Measurements from ENCODE around the gene VAC14.

Gene VAC14

GRCh38 chr16:70714581-70715054 is 86.3 kb downstream of the VAC14 start:
- TF ChIP-seq EGR1 (IDR thresholded peaks at IDR 0.05) = no peak
- no peak for TF ChIP-seq USF1 (IDR thresholded peaks at IDR 0.05)
- no peak for TF ChIP-seq MAX (IDR thresholded peaks at IDR 0.05)
- no peak for TF ChIP-seq TCF12 (IDR thresholded peaks at IDR 0.05; ENCODE audit: low read depth)
- TF ChIP-seq ZBTB7A (IDR thresholded peaks at IDR 0.05; ENCODE audit: low read depth) = no peak
- TF ChIP-seq RAD21 (IDR thresholded peaks at IDR 0.05; ENCODE audit: low read depth) = no peak
- TF ChIP-seq NFIC (IDR thresholded peaks at IDR 0.05) = no peak
- no peak for TF ChIP-seq TEAD4 (IDR thresholded peaks at IDR 0.05)
- no peak for TF ChIP-seq TAF1 (IDR thresholded peaks at IDR 0.05; ENCODE audit: low read depth)
- TF ChIP-seq REST (IDR thresholded peaks at IDR 0.05; ENCODE audit: low read depth) = no peak
- no peak for TF ChIP-seq CEBPB (IDR thresholded peaks at IDR 0.05)
- no peak for TF ChIP-seq EP300 (IDR thresholded peaks at IDR 0.05; ENCODE audit: borderline replicate concordance)
- no peak for TF ChIP-seq FOXM1 (IDR thresholded peaks at IDR 0.05; ENCODE audit: borderline replicate concordance, low read depth)
- TF ChIP-seq YY1 (IDR thresholded peaks at IDR 0.05; ENCODE audit: low read depth) = no peak
- TF ChIP-seq CREB1 (IDR thresholded peaks at IDR 0.05; ENCODE audit: low read depth) = no peak

- TF ChIP-seq TEAD4 (IDR thresholded peaks at IDR 0.05) (no peak), USF1 (IDR thresholded peaks at IDR 0.05) (no peak), ZBTB7A (IDR thresholded peaks at IDR 0.05; ENCODE audit: low read depth) (no peak), EGR1 (IDR thresholded peaks at IDR 0.05) (no peak)
Observed at GRCh38 chr16:70713824-70714223, 87.1 kb downstream of the VAC14 start.

GRCh38 chr16:70713342-70713741 is 87.6 kb downstream of the VAC14 start:
- TF ChIP-seq ZBTB7A (IDR thresholded peaks at IDR 0.05; ENCODE audit: low read depth) = no peak
- no peak for TF ChIP-seq EGR1 (IDR thresholded peaks at IDR 0.05)
- no peak for TF ChIP-seq EP300 (IDR thresholded peaks at IDR 0.05; ENCODE audit: borderline replicate concordance)
- no peak for TF ChIP-seq TAF1 (IDR thresholded peaks at IDR 0.05; ENCODE audit: low read depth)
- TF ChIP-seq MAX (IDR thresholded peaks at IDR 0.05) = no peak
- TF ChIP-seq CEBPB (IDR thresholded peaks at IDR 0.05) = no peak
- no peak for TF ChIP-seq TEAD4 (IDR thresholded peaks at IDR 0.05)
- no peak for TF ChIP-seq YY1 (IDR thresholded peaks at IDR 0.05; ENCODE audit: low read depth)
- TF ChIP-seq NFIC (IDR thresholded peaks at IDR 0.05) = no peak
- no peak for TF ChIP-seq CREB1 (IDR thresholded peaks at IDR 0.05; ENCODE audit: low read depth)
- no peak for TF ChIP-seq REST (IDR thresholded peaks at IDR 0.05; ENCODE audit: low read depth)
- no peak for TF ChIP-seq TCF12 (IDR thresholded peaks at IDR 0.05; ENCODE audit: low read depth)
- TF ChIP-seq RAD21 (IDR thresholded peaks at IDR 0.05; ENCODE audit: low read depth) = no peak
- no peak for TF ChIP-seq FOXM1 (IDR thresholded peaks at IDR 0.05; ENCODE audit: borderline replicate concordance, low read depth)
- no peak for TF ChIP-seq USF1 (IDR thresholded peaks at IDR 0.05)

GRCh38 chr16:70712942-70713341 is 88.0 kb downstream of the VAC14 start:
- no peak for TF ChIP-seq USF1 (IDR thresholded peaks at IDR 0.05)

GRCh38 chr16:70712359-70712758 is 88.6 kb downstream of the VAC14 start:
- no peak for TF ChIP-seq ZBTB7A (IDR thresholded peaks at IDR 0.05; ENCODE audit: low read depth)
- TF ChIP-seq EGR1 (IDR thresholded peaks at IDR 0.05) = no peak
- no peak for TF ChIP-seq RAD21 (IDR thresholded peaks at IDR 0.05; ENCODE audit: low read depth)
- TF ChIP-seq CEBPB (IDR thresholded peaks at IDR 0.05) = no peak
- TF ChIP-seq TAF1 (IDR thresholded peaks at IDR 0.05; ENCODE audit: low read depth) = no peak
- no peak for TF ChIP-seq YY1 (IDR thresholded peaks at IDR 0.05; ENCODE audit: low read depth)
- no peak for TF ChIP-seq REST (IDR thresholded peaks at IDR 0.05; ENCODE audit: low read depth)
- TF ChIP-seq NFIC (IDR thresholded peaks at IDR 0.05) = no peak
